Epithelial cell of proximal tubule (primary cell): ENCODE results near the gene GREM1. TPM values are rescaled to one million over a fixed set of nuclear protein-coding genes. Genes with fewer than 3 reads are reported as not detected.

Source experiments
- DNase-seq: peaks from one replicate; pipeline ENCODE4 v3.0.0-alpha.2; 2011; ENCODE audit warnings: low read depth
- H3K4me3 ChIP-seq: 2 replicates; pipeline ENCODE4 v1.5.1; 2011; ENCODE audit warnings: low read depth, mild to moderate bottlenecking, low read length
- total RNA-seq: library from RNA; depleted of rRNA; stranded (reverse); fragments of >200 nt; gene quantifications from 2 replicates; pipeline ENCODE4 v1.2.3, GENCODE V29; 2015
- TF ChIP-seq, protein P1 (sequence below): conservative IDR thresholded peaks from 2 replicates; pipeline ENCODE4 v1.5.1; 2012; ENCODE audit warnings: low read depth, mild to moderate bottlenecking, low read length

Gene GREM1
- total RNA-seq, 1 donor from 2014 or later = 4.0 TPM

DNA sequence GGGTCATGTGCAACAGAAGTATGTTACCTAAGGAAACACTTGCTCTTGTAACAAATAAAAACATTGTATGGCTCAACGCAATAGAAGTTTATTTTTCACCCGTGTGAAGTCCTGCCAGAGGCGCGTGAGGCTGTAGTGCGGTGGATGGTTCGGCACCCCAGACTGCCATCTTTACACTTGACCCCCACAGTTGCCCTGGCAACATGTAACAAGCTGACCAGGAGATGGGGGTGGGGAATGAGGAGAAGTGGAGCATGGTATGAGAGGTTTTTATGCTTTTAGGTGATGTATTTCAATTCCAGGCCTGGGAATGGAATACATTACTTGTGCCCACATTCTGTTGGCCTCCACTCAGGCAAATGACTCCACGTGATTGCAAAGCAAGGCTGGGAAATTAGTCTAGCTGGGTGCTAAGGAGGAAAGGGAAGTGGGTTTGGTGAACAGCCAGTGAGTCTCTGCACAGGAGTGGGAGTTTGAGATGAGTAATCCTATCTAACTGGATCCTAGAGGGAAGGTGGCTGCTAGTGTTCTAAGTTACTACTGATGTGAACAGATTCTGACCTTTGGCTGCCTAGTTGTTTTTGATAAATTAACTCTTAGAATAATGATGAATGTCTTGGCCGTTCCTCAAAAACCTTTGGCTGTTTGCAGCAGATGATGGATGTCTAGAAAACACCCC, 33.8 kb upstream of the GREM1 start:
- H3K4me3 ChIP-seq = no peak overlapping the region
- TF ChIP-seq, protein P1, sequence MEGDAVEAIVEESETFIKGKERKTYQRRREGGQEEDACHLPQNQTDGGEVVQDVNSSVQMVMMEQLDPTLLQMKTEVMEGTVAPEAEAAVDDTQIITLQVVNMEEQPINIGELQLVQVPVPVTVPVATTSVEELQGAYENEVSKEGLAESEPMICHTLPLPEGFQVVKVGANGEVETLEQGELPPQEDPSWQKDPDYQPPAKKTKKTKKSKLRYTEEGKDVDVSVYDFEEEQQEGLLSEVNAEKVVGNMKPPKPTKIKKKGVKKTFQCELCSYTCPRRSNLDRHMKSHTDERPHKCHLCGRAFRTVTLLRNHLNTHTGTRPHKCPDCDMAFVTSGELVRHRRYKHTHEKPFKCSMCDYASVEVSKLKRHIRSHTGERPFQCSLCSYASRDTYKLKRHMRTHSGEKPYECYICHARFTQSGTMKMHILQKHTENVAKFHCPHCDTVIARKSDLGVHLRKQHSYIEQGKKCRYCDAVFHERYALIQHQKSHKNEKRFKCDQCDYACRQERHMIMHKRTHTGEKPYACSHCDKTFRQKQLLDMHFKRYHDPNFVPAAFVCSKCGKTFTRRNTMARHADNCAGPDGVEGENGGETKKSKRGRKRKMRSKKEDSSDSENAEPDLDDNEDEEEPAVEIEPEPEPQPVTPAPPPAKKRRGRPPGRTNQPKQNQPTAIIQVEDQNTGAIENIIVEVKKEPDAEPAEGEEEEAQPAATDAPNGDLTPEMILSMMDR = no peak
- DNase-seq = peak; percentile 91

DNA sequence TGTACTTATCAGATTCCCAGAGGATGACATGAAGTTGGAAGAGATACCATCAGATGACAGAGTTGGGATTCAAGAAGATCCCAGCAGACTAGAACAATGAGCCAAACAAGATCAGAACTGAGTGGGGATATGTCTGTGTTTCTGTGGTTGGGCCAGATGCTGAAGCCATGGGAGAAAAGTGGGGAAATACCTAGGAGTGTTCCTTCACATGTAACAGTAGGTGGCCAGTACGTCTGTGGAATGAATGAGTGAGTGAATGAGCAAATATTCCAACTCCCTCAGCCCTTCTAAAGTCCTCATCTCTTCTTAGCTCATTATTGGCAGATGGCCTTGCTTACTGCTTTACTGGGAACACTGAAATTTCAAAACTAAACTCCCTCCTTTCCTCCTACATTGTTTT, 32.2 kb upstream of the GREM1 start:
- TF ChIP-seq, protein P1 = no peak
- DNase-seq = no peak
- no peak overlapping the region for H3K4me3 ChIP-seq

DNA sequence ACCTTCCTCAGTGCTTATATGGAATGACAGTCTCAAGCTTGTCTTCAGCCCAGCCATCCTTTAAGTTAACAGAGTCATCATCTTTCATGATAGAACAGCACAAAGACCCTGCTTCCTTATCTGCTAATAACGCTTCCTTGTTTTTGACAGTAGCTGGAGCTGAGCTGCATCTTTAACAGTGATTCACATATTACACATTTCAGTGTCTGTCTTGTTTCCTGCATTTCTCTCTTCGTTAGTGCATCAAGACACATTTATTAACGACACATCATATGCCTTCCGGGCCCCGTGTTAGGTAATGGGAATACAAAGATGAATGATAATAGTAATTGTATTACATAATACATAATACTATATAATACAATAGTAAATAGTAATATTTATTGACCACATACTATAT, 30.2 kb upstream of the GREM1 start:
- DNase-seq = no peak
- no peak overlapping the region for H3K4me3 ChIP-seq
- TF ChIP-seq, protein P1 = no peak

DNA sequence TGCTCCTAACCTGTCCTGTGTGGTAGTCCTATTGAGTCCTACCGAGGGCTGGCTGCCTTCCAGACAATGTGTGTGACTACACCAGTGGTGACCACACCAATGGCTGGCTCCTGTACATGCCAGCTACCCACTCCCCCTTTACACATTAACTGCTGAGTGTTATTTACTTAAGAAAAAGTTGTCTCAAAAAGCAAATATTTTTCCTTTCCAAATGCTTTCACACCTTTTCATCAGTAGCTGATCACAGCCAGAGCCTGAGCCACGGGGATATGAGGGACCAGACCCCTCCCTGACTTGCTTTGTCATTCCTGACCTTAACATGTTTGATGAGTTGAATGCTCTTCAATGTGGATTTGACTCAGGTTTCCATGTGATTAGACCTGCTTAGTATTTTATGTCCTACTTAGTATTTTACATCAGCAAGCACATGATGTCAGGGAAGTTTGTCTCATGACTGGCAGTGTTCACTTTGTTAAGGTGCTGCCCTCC, 29.6 kb upstream of the GREM1 start:
- no peak overlapping the region for H3K4me3 ChIP-seq
- TF ChIP-seq, protein P1 = no peak
- peak; percentile 89 for DNase-seq

DNA sequence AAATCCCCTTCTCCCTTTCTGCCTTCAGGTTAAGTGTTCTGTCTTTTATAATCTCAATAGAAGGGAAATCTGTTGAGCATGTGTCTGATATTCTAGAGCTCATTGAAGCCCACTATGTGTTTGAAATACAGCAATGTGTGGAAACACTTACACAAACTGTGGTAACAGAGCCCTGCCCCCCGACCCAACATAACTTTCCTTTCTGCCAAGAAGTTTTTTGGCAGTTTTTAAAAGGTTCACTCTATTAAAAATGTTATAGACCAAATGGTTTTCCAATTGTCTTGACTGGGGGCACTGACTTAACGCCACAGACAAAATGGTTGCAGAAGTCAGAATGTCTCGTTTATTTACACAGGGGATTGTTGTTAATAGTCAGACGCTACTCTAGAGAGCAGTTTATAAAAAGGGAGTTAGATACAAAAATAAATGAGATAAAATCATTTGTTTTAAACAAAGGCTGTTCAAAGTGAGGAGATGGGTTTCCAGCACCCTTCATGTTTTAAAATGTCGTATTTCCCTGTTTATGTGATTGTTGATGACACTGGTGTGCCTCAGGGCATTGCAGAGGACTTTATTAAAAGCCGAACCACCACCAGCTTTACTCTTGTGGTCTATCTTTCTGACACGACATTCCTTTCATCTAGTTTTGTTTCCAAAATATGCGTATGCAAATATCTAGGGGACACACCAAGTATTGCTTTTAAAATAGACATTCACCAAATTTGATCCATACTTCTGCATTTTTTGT, 26.7 kb upstream of the GREM1 start:
- TF ChIP-seq, protein P1 = no peak
- H3K4me3 ChIP-seq = no peak overlapping the region
- DNase-seq = no peak

DNA sequence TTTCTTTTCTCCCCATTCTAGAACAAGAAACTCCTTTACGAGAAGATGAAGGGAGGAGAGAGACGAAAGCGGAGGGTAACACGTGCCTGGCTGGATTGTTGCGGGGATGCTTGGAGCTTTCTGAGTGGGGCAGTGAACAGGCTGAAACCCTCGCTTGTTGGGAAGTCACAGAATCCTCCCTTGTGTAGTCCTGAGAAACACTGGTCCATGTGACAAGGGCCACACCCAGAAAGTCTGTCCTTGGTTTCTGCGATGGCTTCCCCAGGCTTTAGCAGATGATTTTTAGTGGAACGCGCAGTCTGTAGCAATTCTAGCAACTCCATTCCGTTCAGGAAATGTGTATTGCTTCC, 26.1 kb upstream of the GREM1 start:
- TF ChIP-seq, protein P1 = no peak
- no peak overlapping the region for H3K4me3 ChIP-seq
- no peak for DNase-seq

DNA sequence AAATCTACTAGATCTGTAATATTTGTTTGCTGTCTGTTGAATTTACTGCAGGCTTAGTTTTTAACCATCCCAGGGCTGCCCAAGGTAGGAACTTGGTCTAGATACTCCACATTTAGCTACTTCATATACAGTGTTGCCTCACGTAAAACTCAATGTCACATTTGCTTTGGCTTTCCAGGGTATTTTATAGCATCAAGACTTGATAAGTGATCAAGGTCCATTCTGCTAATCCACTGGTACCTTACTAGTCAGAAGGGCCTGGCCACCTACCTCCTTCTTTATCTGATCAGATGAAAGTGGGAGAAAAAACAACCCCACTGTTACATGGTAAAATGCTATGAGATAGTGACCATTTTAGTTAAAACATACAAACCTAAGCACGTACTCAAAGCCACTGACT, 25.5 kb upstream of the GREM1 start:
- no peak for DNase-seq
- no peak overlapping the region for H3K4me3 ChIP-seq
- TF ChIP-seq, protein P1 = no peak
